Adrenal gland (tissue), 12 donors: ENCODE data around the gene FAM114A1. TPM values are rescaled to one million over a fixed set of nuclear protein-coding genes. Genes with fewer than 3 reads are reported as not detected.
A peak's percentile ranks its signal among the peaks of the same experiment; 100 is the strongest.

ENCODE experiments used
- DNase-seq, 7 donors: peaks; one replicate each; pipeline ENCODE4 v3.0.0-alpha.2; 2019 to 2020
- H3K27ac ChIP-seq, 5 donors: fragments of 200-600 bp; sonication (generic) in 4 of 5; 1 replicate in 3 of 5; 2 replicates in 2 of 5; pipeline versions ENCODE4 v1.5.1 to v1.8.0; 2016 to 2020; ENCODE audit warnings: mild to moderate bottlenecking in 1 of 5
- H3K27me3 ChIP-seq: fragments of 200-600 bp; 2 replicates; pipeline ENCODE4 v1.8.0; 2021
- H3K36me3 ChIP-seq, 2 donors: fragments of 200-600 bp; replicated peaks in 1 of 2; 1 replicate in 1 of 2; 2 replicates in 1 of 2; pipeline versions ENCODE4 v1.5.1 to v1.8.0; 2018 to 2022
- H3K4me1 ChIP-seq, 2 donors: fragments of 200-600 bp; replicated peaks in 1 of 2; 1 replicate in 1 of 2; 2 replicates in 1 of 2; pipeline versions ENCODE4 v1.5.1 to v1.8.0; 2018 to 2021
- H3K4me3 ChIP-seq, 4 donors: fragments of 200-600 bp; sonication (generic) in 3 of 4; one replicate each; pipeline ENCODE4 v1.5.1; 2016 to 2018
- H3K9me3 ChIP-seq, 3 donors: fragments of 200-600 bp; sonication (generic) in 1 of 3; replicated peaks in 1 of 3; 1 replicate in 2 of 3; 2 replicates in 1 of 3; pipeline versions ENCODE4 v1.5.1 to v1.8.0; 2016 to 2021
- POLR2A ChIP-seq, 2 donors: fragments of 450-650 bp; IDR thresholded peaks; one replicate each; pipeline ENCODE4 v1.6.1; 2017; ENCODE audit warnings: antibody characterized with exemption in 2 of 2, mild to moderate bottlenecking in 2 of 2, moderate library complexity in 1 of 2
- WGBS, 4 donors: extraction: QIAGEN DNeasy Blood & Tissue Kit in 2 of 4; methylation state at CpG; one replicate each; pipeline versions ENCODE4 v1.1.5 to v1.1.7; 2013 to 2017; 5-methylcytosine and 5-hydroxymethylcytosine counted together
- intact Hi-C, 2 donors: fragments of 100-400 bp; cut with DNase I; formaldehyde crosslinking; loops; one replicate each; pipeline versions ENCODE4 v1.14.1 to v1.15.0; 2022 to 2023
- polyA plus RNA-seq, 3 donors: library from polyadenylated mRNA; stranded (reverse); fragments of 200-250 nt in 2 of 3; fragments of 350-450 nt in 1 of 3; fragmentation: Illumina TruSeq in 1 of 3; extraction: RNeasy Lipid Tissue Mini Kit (QIAGEN cat#74804) in 1 of 3; gene quantifications; one replicate each; pipeline ENCODE4 v1.2.3, GENCODE V29; 2013 to 2014
- total RNA-seq, 9 donors: library from RNA; depleted of rRNA in 4 of 9; stranded (reverse); fragments of >200 nt in 4 of 9; fragments of 120-200 nt in 1 of 9; fragmentation: NEBNext Ultra II Directional in 1 of 9; extraction: Animal tissue kit (Norgen Biotek cat#: 25700) in 1 of 9; gene quantifications; one replicate each; pipeline versions ENCODE4 v1.1.0 to v1.2.4, GENCODE V29; 2013 to 2023
- TF ChIP-seq, protein P1 (sequence below), 6 experiments: fragments of 450-650 bp in 4 of 6; fragments of 200-600 bp in 2 of 6; sonication (generic) in 1 of 6; IDR thresholded peaks; 1 replicate in 5 of 6; 2 replicates in 1 of 6; pipeline versions ENCODE4 v1.5.1 to v1.8.0; 2016 to 2021; ENCODE audit warnings: antibody characterized with exemption in 6 of 6, mild to moderate bottlenecking in 2 of 6, moderate library complexity in 1 of 6
- donor health status: healthy with polysubstance abuse.
- donor health status: Bipolar disorder and iron deficiency.
- donor health status: DM: yes; HTN: yes; CAD: no.
- donor health status: DM: no; HTN: no; CAD: no.
- donor health status: DM: no; HTN: no; CAD: no.
- donor health status: DM: yes; HTN: yes; CAD: no.

Gene FAM114A1
- total and polyA plus RNA-seq, 12 donors: 29.3 to 335 (median 174) TPM

- Histone ChIP-seq H3K9me3 (no peaks in the 10 kb centered on the region), H3K4me3 (no peak overlapping the region), H3K27me3 (no peaks in the 10 kb centered on the region), H3K36me3 (peaks cover 0 to 5% of the 10 kb centered on the region in 2 donors), H3K4me1 (peaks cover 42 to 45% of the 10 kb centered on the region in 2 donors), H3K27ac (no peak overlapping the region)
- intact Hi-C loops: loop anchor here in 1 of 2 donors (5.0 kb wide), 1 partner anchor 235 kb away; no protein-coding TSS in a partner anchor
- no peak for DNase-seq
- 77 to 89% (median 83%) methylated on average over 5 of the region's 5 CpGs for WGBS, 4 donors
- TF ChIP-seq, protein P1, sequence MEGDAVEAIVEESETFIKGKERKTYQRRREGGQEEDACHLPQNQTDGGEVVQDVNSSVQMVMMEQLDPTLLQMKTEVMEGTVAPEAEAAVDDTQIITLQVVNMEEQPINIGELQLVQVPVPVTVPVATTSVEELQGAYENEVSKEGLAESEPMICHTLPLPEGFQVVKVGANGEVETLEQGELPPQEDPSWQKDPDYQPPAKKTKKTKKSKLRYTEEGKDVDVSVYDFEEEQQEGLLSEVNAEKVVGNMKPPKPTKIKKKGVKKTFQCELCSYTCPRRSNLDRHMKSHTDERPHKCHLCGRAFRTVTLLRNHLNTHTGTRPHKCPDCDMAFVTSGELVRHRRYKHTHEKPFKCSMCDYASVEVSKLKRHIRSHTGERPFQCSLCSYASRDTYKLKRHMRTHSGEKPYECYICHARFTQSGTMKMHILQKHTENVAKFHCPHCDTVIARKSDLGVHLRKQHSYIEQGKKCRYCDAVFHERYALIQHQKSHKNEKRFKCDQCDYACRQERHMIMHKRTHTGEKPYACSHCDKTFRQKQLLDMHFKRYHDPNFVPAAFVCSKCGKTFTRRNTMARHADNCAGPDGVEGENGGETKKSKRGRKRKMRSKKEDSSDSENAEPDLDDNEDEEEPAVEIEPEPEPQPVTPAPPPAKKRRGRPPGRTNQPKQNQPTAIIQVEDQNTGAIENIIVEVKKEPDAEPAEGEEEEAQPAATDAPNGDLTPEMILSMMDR (IDR thresholded peaks at IDR 0.05): no peak
- TF ChIP-seq POLR2A (IDR thresholded peaks at IDR 0.05): no peak
Measured at GRCh38 chr4:38902221-38902620, 34.6 kb downstream of the FAM114A1 start.

DNA sequence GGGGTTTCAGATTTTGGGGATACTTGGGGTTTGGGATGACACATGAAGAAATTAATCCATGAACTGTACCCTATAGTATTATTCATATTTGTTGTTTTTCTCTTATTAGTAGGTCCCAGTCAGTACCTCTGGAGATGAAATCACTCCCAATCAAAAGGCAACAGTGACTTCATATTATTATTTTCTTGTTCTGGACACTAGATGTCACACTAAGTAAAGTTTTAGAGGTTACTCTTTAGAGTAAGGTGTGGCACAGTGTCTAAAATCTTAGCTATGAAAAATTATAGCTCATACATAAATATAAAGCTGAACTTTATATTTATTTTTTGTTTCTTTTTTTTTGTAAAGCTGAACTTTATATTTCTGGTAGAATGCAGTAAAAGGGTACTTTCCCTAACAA, 35.1 kb downstream of the FAM114A1 start:
- no peak overlapping the region for H3K27ac ChIP-seq

GRCh38 chr4:38904090-38904666, 36.6 kb downstream of the FAM114A1 start:
- Histone ChIP-seq H3K27ac (peak overlapping the region in 4 of 5 donors; percentile 40 to 76 (median 62)), H3K4me1 (peaks cover 37 to 55% of the 10 kb centered on the region in 2 donors), H3K27me3 (no peaks in the 10 kb centered on the region), H3K4me3 (no peak overlapping the region), H3K36me3 (peaks cover 0 to 22% of the 10 kb centered on the region in 2 donors), H3K9me3 (no peaks in the 10 kb centered on the region)
- intact Hi-C loops: loop anchor here in 1 of 2 donors (5.0 kb wide), 1 partner anchor 233 kb away; no protein-coding TSS in a partner anchor
- 41 to 46% (median 43%) methylated on average over 10 of the region's 10 CpGs for WGBS, 4 donors
- TF ChIP-seq, protein P1 (IDR thresholded peaks at IDR 0.05): no peak
- no peak for TF ChIP-seq POLR2A (IDR thresholded peaks at IDR 0.05)
- DNase-seq: no peak

More for the DNA sequence above, 35.1 kb downstream of the FAM114A1 start:
- H3K27me3 ChIP-seq: no peaks in the 10 kb centered on the region
- DNase-seq: no peak
- no peaks in the 10 kb centered on the region for H3K9me3 ChIP-seq
- intact Hi-C loops: loop anchor here in 1 of 2 donors (5.0 kb wide), 1 partner anchor 235 kb away; no protein-coding TSS in a partner anchor
- TF ChIP-seq, protein P1 (IDR thresholded peaks at IDR 0.05): peak in 5 of 6 experiments; percentile 35 to 55 (median 43)
- TF ChIP-seq POLR2A (IDR thresholded peaks at IDR 0.05): no peak
- H3K4me1 ChIP-seq: peaks cover 41 to 46% of the 10 kb centered on the region in 2 donors
- H3K4me3 ChIP-seq: no peak overlapping the region
- H3K36me3 ChIP-seq: peaks cover 0 to 8% of the 10 kb centered on the region in 2 donors

DNA sequence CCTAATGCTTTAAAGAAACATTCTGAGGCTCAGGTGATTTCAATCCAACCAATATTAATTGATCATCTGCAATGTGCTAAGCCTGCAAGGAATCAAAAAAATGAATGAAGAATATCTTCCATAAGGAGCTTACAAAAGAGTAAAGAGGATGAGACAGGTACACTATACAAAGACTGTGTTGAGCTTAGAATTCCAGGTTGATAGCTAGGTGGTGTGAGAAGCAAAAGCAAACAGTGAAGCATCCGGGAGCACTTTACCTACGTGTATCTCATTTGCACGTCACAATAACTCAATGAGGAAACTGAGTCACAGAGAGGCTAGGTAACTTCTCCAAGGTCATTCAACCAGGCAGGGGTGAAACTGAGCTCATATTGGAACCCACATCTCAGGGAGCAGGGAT, 37.1 kb downstream of the FAM114A1 start:
- Histone ChIP-seq H3K27ac (peak overlapping the region; percentile 40 to 76 (median 68)), H3K27me3 (no peaks in the 10 kb centered on the region), H3K36me3 (peaks cover 0 to 27% of the 10 kb centered on the region in 2 donors), H3K4me1 (peaks cover 37 to 55% of the 10 kb centered on the region in 2 donors), H3K4me3 (no peak overlapping the region), H3K9me3 (no peaks in the 10 kb centered on the region)
- intact Hi-C loops: loop anchor here in 1 of 2 donors (5.0 kb wide), 1 partner anchor 233 kb away; no protein-coding TSS in a partner anchor
- WGBS, 4 donors: 52 to 73% (median 60%) methylated on average over 3 of the region's 3 CpGs
- no peak for DNase-seq
- TF ChIP-seq, protein P1 (IDR thresholded peaks at IDR 0.05): no peak
- no peak for TF ChIP-seq POLR2A (IDR thresholded peaks at IDR 0.05)
